Thyroid gland (tissue), 4 donors: Measurements from ENCODE around the gene ATP9B. TPM values are rescaled to one million over a fixed set of nuclear protein-coding genes. Genes with fewer than 3 reads are reported as not detected.

Experiments used
- DNase-seq, 2 donors: peaks; one replicate each; pipeline ENCODE4 v3.0.0-alpha.2; 2019
- H3K27ac ChIP-seq, 3 donors: fragments of 200-600 bp; sonication (generic); 1 replicate in 2 of 3; 2 replicates in 1 of 3; pipeline ENCODE4 v1.5.1; 2016 to 2019; ENCODE audit warnings: mild to moderate bottlenecking in 1 of 3, moderate library complexity in 1 of 3
- H3K27me3 ChIP-seq: fragments of 200-600 bp; sonication (generic); one replicate; pipeline ENCODE4 v1.5.1; 2019
- H3K36me3 ChIP-seq, 2 donors: fragments of 200-600 bp; sonication (generic); one replicate each; pipeline ENCODE4 v1.5.1; 2016 to 2019
- H3K4me1 ChIP-seq, 2 donors: fragments of 200-600 bp; sonication (generic); one replicate each; pipeline ENCODE4 v1.5.1; 2017 to 2019
- H3K4me3 ChIP-seq, 3 donors: fragments of 200-600 bp; sonication (generic); replicated peaks in 1 of 3; 1 replicate in 2 of 3; 2 replicates in 1 of 3; pipeline ENCODE4 v1.5.1; 2016; ENCODE audit warnings: mild to moderate bottlenecking in 1 of 3
- H3K9me3 ChIP-seq: fragments of 200-600 bp; sonication (generic); one replicate; pipeline ENCODE4 v1.5.1; 2017
- POLR2A ChIP-seq, 2 donors: fragments of 450-650 bp; IDR thresholded peaks; one replicate each; pipeline ENCODE4 v1.6.1; 2017; ENCODE audit warnings: antibody characterized with exemption in 2 of 2, mild to moderate bottlenecking in 2 of 2, moderate library complexity in 1 of 2
- WGBS, 2 donors: methylation state at CpG; one replicate each; pipeline ENCODE4 v1.1.5; 2017; 5-methylcytosine and 5-hydroxymethylcytosine counted together
- intact Hi-C: fragments of 100-400 bp; cut with DNase I; formaldehyde crosslinking; loops from one replicate; pipeline ENCODE4 v1.15.1; 2023
- total RNA-seq, 4 donors: library from RNA; depleted of rRNA; stranded (reverse); fragments of >200 nt; gene quantifications; one replicate each; pipeline ENCODE4 v1.2.3, GENCODE V29; 2016
- TF ChIP-seq, protein P1 (sequence below), 6 experiments: fragments of 200-600 bp in 3 of 6; fragments of 450-650 bp in 3 of 6; sonication (generic) in 3 of 6; IDR thresholded peaks; one replicate each; pipeline ENCODE4 v1.5.1; 2016 to 2019; ENCODE audit warnings: antibody characterized with exemption in 6 of 6, mild to moderate bottlenecking in 2 of 6, inconsistent platforms in 1 of 6, moderate library complexity in 1 of 6

Gene ATP9B
- total RNA-seq, 4 donors from 2014 or later: 30.6 to 58.1 (median 48.2) TPM

- no peak overlapping the region for H3K4me3 ChIP-seq
- TF ChIP-seq POLR2A (IDR thresholded peaks at IDR 0.05): no peak
- TF ChIP-seq, protein P1, sequence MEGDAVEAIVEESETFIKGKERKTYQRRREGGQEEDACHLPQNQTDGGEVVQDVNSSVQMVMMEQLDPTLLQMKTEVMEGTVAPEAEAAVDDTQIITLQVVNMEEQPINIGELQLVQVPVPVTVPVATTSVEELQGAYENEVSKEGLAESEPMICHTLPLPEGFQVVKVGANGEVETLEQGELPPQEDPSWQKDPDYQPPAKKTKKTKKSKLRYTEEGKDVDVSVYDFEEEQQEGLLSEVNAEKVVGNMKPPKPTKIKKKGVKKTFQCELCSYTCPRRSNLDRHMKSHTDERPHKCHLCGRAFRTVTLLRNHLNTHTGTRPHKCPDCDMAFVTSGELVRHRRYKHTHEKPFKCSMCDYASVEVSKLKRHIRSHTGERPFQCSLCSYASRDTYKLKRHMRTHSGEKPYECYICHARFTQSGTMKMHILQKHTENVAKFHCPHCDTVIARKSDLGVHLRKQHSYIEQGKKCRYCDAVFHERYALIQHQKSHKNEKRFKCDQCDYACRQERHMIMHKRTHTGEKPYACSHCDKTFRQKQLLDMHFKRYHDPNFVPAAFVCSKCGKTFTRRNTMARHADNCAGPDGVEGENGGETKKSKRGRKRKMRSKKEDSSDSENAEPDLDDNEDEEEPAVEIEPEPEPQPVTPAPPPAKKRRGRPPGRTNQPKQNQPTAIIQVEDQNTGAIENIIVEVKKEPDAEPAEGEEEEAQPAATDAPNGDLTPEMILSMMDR (IDR thresholded peaks at IDR 0.05): no peak
- H3K9me3 ChIP-seq: no peaks in the 10 kb centered on the region
- 93 to 95% methylated on average over 5 to 8 of the region's 8 CpGs for WGBS, 2 donors
- intact Hi-C loops: no loop called here
- H3K27ac ChIP-seq: no peak overlapping the region
- H3K4me1 ChIP-seq: no peaks in the 10 kb centered on the region
- no peaks in the 10 kb centered on the region for H3K27me3 ChIP-seq
- no peak for DNase-seq
- H3K36me3 ChIP-seq: no peaks in the 10 kb centered on the region
These were observed 21.0 kb upstream of the ATP9B start for GRCh38 chr18:79048245-79048632.

- no peak overlapping the region for H3K27ac ChIP-seq
- H3K4me1 ChIP-seq: no peaks in the 10 kb centered on the region
- no peak for DNase-seq
- intact Hi-C loops: no loop called here
- 73 to 95% methylated on average over 3 of the region's 3 CpGs for WGBS, 2 donors
- H3K9me3 ChIP-seq: no peaks in the 10 kb centered on the region
- TF ChIP-seq, protein P1 (IDR thresholded peaks at IDR 0.05): no peak
- no peak for TF ChIP-seq POLR2A (IDR thresholded peaks at IDR 0.05)
- no peaks in the 10 kb centered on the region for H3K36me3 ChIP-seq
- no peak overlapping the region for H3K4me3 ChIP-seq
- H3K27me3 ChIP-seq: no peaks in the 10 kb centered on the region
These were observed 19.7 kb upstream of the ATP9B start for GRCh38 chr18:79049506-79049905.

- WGBS, 2 donors: 86 to 95% methylated on average over 5 of the region's 5 CpGs
- H3K27ac ChIP-seq: no peak overlapping the region
- no peaks in the 10 kb centered on the region for H3K4me1 ChIP-seq
- DNase-seq: no peak
- no peak for TF ChIP-seq POLR2A (IDR thresholded peaks at IDR 0.05)
- TF ChIP-seq, protein P1 (IDR thresholded peaks at IDR 0.05): no peak
- intact Hi-C loops: no loop called here
- no peaks in the 10 kb centered on the region for H3K27me3 ChIP-seq
- H3K36me3 ChIP-seq: no peaks in the 10 kb centered on the region
- no peak overlapping the region for H3K4me3 ChIP-seq
- no peaks in the 10 kb centered on the region for H3K9me3 ChIP-seq
These were observed 19.2 kb upstream of the ATP9B start for GRCh38 chr18:79050005-79050404.

GRCh38 chr18:79056827-79057367, 12.3 kb upstream of the ATP9B start:
- WGBS, 2 donors: 62 to 67% methylated on average over 9 of the region's 9 CpGs
- Histone ChIP-seq H3K4me1 (peaks cover 4 to 5% of the 10 kb centered on the region in 2 donors), H3K27ac (peak overlapping the region in 1 of 3 donors; percentile 19), H3K36me3 (no peaks in the 10 kb centered on the region), H3K9me3 (no peaks in the 10 kb centered on the region), H3K27me3 (no peaks in the 10 kb centered on the region), H3K4me3 (no peak overlapping the region)
- intact Hi-C loops: no loop called here
- TF ChIP-seq POLR2A (IDR thresholded peaks at IDR 0.05): no peak
- TF ChIP-seq, protein P1 (IDR thresholded peaks at IDR 0.05): no peak
- peak; percentile 65 to 76 for DNase-seq

DNA sequence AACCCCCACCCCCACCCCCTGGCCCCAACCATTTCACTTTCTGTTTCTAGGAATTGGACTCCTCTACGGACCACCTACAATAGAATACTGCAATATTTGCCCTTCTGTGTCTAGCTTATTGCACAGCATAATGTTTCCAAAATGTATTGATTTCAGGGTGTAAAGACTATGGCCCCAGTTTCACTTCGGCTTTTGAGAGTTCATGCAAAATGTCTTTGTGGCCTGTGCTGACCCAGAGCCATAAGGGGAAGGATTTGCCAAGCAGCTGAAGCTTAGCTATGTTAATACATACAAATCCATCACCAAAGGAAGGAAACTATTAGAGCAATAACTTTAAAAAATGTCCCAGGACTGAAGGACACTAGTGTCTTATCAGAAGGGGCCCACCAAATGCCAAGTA, 11.2 kb upstream of the ATP9B start:
- no peak overlapping the region for H3K27ac ChIP-seq
- no peak for DNase-seq
- H3K36me3 ChIP-seq: no peaks in the 10 kb centered on the region
- H3K27me3 ChIP-seq: no peaks in the 10 kb centered on the region
- WGBS, 2 donors: 38 to 89% methylated on average over 2 of the region's 2 CpGs
- H3K4me3 ChIP-seq: no peak overlapping the region
- intact Hi-C loops: no loop called here
- H3K4me1 ChIP-seq: peaks cover 4 to 5% of the 10 kb centered on the region in 2 donors
- no peaks in the 10 kb centered on the region for H3K9me3 ChIP-seq
- TF ChIP-seq, protein P1 (IDR thresholded peaks at IDR 0.05): no peak
